Kidney tubule cell (primary cell): ENCODE measurements around the gene ATG4B.
"Not testable (repeated sequence)": the region's sequence is repeated elsewhere in the genome, so short reads cannot be mapped to it uniquely, and the experiment has no call there.

Source experiments
- DNase-seq: peaks from one replicate; pipeline ENCODE4 v3.0.0-alpha.2; 2018; ENCODE audit warnings: low spot score

ATG4B gene

GRCh38 chr2:241637018-241637794 is at the start of gene ATG4B, which contains the start of gene THAP4:
TSS of gene ATG4B (plus strand) at chr2:241637693. CDS start at chr2:241637715, 22 bp downstream.
TSS of gene THAP4 (minus strand) at chr2:241637158. CDS start at chr2:241637017, 141 bp downstream.
- peak; percentile 91 for DNase-seq

- DNase-seq, result not testable (repeated sequence)
These were observed 47.6 kb upstream of the ATG4B start for GRCh38 chr2:241589863-241590262.

GRCh38 chr2:241590496-241591455 is 46.7 kb upstream of the ATG4B start:
- not testable (repeated sequence) for DNase-seq

GRCh38 chr2:241592126-241592845 is 45.2 kb upstream of the ATG4B start:
- DNase-seq, result no peak

- DNase-seq, result no peak
These were observed 44.2 kb upstream of the ATG4B start for GRCh38 chr2:241593271-241593670.

GRCh38 chr2:241595600-241596140 is 41.8 kb upstream of the ATG4B start:
- DNase-seq, result peak; percentile 17

GRCh38 chr2:241597561-241597960 is 39.9 kb upstream of the ATG4B start:
- no peak for DNase-seq

- no peak for DNase-seq
These were observed 39.4 kb upstream of the ATG4B start for GRCh38 chr2:241598061-241598460.

GRCh38 chr2:241598487-241598886 is 39.0 kb upstream of the ATG4B start:
- peak; percentile 42 for DNase-seq

- DNase-seq, result no peak
These were observed 37.9 kb upstream of the ATG4B start for GRCh38 chr2:241599615-241600014.

GRCh38 chr2:241601841-241602240 is 35.7 kb upstream of the ATG4B start:
- DNase-seq, result no peak

GRCh38 chr2:241602720-241603119 is 34.8 kb upstream of the ATG4B start:
- DNase-seq, result no peak

- peak; percentile 19 for DNase-seq
These were observed 33.8 kb upstream of the ATG4B start for GRCh38 chr2:241603686-241604085.

GRCh38 chr2:241606186-241606585 is 31.3 kb upstream of the ATG4B start:
- no peak for DNase-seq

GRCh38 chr2:241607162-241607885 is 30.2 kb upstream of the ATG4B start:
- no peak for DNase-seq

- DNase-seq, result no peak
These were observed 28.6 kb upstream of the ATG4B start for GRCh38 chr2:241608881-241609280.

- DNase-seq, result peak; percentile 92
These were observed 27.4 kb upstream of the ATG4B start for GRCh38 chr2:241609859-241610793.

GRCh38 chr2:241611062-241611461 is 26.4 kb upstream of the ATG4B start:
- no peak for DNase-seq

- DNase-seq, result no peak
These were observed 25.1 kb upstream of the ATG4B start for GRCh38 chr2:241612156-241613016.
